Measurements from ENCODE around the gene TRIM63. TPM values are rescaled to one million over a fixed set of nuclear protein-coding genes. Genes with fewer than 3 reads are reported as not detected.

TRIM63 gene
- total and polyA plus RNA-seq, 9 of the 15 experiments (the other 6 are each of a cell fraction or from before 2014, with no cell fraction given) = 0.08 to 0.57 (median 0.36) TPM

GRCh38 chr1:26053718-26054560 is 13.5 kb downstream of the TRIM63 start (continued):
- TF ChIP-seq, protein P1, sequence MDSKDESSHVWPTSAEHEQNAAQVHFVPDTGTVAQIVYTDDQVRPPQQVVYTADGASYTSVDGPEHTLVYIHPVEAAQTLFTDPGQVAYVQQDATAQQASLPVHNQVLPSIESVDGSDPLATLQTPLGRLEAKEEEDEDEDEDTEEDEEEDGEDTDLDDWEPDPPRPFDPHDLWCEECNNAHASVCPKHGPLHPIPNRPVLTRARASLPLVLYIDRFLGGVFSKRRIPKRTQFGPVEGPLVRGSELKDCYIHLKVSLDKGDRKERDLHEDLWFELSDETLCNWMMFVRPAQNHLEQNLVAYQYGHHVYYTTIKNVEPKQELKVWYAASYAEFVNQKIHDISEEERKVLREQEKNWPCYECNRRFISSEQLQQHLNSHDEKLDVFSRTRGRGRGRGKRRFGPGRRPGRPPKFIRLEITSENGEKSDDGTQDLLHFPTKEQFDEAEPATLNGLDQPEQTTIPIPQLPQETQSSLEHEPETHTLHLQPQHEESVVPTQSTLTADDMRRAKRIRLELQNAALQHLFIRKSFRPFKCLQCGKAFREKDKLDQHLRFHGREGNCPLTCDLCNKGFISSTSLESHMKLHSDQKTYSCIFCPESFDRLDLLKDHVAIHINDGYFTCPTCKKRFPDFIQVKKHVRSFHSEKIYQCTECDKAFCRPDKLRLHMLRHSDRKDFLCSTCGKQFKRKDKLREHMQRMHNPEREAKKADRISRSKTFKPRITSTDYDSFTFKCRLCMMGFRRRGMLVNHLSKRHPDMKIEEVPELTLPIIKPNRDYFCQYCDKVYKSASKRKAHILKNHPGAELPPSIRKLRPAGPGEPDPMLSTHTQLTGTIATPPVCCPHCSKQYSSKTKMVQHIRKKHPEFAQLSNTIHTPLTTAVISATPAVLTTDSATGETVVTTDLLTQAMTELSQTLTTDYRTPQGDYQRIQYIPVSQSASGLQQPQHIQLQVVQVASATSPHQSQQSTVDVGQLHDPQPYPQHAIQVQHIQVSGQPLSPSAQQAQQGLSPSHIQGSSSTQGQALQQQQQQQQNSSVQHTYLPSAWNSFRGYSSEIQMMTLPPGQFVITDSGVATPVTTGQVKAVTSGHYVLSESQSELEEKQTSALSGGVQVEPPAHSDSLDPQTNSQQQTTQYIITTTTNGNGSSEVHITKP (IDR thresholded peaks at IDR 0.05; ENCODE audit: partially characterized antibody) = peak; percentile 36
- TF ChIP-seq, protein P2, sequence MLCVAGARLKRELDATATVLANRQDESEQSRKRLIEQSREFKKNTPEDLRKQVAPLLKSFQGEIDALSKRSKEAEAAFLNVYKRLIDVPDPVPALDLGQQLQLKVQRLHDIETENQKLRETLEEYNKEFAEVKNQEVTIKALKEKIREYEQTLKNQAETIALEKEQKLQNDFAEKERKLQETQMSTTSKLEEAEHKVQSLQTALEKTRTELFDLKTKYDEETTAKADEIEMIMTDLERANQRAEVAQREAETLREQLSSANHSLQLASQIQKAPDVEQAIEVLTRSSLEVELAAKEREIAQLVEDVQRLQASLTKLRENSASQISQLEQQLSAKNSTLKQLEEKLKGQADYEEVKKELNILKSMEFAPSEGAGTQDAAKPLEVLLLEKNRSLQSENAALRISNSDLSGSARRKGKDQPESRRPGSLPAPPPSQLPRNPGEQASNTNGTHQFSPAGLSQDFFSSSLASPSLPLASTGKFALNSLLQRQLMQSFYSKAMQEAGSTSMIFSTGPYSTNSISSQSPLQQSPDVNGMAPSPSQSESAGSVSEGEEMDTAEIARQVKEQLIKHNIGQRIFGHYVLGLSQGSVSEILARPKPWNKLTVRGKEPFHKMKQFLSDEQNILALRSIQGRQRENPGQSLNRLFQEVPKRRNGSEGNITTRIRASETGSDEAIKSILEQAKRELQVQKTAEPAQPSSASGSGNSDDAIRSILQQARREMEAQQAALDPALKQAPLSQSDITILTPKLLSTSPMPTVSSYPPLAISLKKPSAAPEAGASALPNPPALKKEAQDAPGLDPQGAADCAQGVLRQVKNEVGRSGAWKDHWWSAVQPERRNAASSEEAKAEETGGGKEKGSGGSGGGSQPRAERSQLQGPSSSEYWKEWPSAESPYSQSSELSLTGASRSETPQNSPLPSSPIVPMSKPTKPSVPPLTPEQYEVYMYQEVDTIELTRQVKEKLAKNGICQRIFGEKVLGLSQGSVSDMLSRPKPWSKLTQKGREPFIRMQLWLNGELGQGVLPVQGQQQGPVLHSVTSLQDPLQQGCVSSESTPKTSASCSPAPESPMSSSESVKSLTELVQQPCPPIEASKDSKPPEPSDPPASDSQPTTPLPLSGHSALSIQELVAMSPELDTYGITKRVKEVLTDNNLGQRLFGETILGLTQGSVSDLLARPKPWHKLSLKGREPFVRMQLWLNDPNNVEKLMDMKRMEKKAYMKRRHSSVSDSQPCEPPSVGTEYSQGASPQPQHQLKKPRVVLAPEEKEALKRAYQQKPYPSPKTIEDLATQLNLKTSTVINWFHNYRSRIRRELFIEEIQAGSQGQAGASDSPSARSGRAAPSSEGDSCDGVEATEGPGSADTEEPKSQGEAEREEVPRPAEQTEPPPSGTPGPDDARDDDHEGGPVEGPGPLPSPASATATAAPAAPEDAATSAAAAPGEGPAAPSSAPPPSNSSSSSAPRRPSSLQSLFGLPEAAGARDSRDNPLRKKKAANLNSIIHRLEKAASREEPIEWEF (CRISPR knock-in tag; IDR thresholded peaks at IDR 0.05) = no peak
- TF ChIP-seq SMARCA5 (IDR thresholded peaks at IDR 0.05) (peak; percentile 11; the same call in 1 of the 2 replicates), REST (IDR thresholded peaks at IDR 0.05; ENCODE audit: borderline replicate concordance) (peak; percentile 19; the same call in 1 of the 2 replicates), REST (CRISPR knock-in tag; IDR thresholded peaks at IDR 0.05; ENCODE audit: low read depth) (no peak), SPI1 (IDR thresholded peaks at IDR 0.05; ENCODE audit: borderline replicate concordance, low read depth, low read length) (0 out of 2 replicates have a peak, but pooled peaks have one; percentile 15)
- TF ChIP-seq, protein P3, sequence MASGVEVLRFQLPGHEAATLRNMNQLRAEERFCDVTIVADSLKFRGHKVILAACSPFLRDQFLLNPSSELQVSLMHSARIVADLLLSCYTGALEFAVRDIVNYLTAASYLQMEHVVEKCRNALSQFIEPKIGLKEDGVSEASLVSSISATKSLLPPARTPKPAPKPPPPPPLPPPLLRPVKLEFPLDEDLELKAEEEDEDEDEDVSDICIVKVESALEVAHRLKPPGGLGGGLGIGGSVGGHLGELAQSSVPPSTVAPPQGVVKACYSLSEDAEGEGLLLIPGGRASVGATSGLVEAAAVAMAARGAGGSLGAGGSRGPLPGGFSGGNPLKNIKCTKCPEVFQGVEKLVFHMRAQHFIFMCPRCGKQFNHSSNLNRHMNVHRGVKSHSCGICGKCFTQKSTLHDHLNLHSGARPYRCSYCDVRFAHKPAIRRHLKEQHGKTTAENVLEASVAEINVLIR (CRISPR knock-in tag; IDR thresholded peaks at IDR 0.05) = no peak
